Ascending aorta (tissue), 2 donors: ENCODE data around the gene RPP25. TPM values are rescaled to one million over a fixed set of nuclear protein-coding genes. Genes with fewer than 3 reads are reported as not detected.

Experiments
- DNase-seq, 2 donors: peaks; one replicate each; pipeline ENCODE4 v3.0.0-alpha.2; 2019; ENCODE audit warnings: low spot score in 2 of 2
- H3K27ac ChIP-seq, 2 donors: fragments of 200-600 bp; sonication (generic); one replicate each; pipeline ENCODE4 v1.5.1; 2016 to 2017; ENCODE audit warnings: mild to moderate bottlenecking in 1 of 2
- H3K27me3 ChIP-seq: fragments of 200-600 bp; sonication (generic); one replicate; pipeline ENCODE4 v1.5.1; 2017
- H3K36me3 ChIP-seq, 2 donors: fragments of 200-600 bp; sonication (generic); one replicate each; pipeline ENCODE4 v1.5.1; 2016
- H3K4me1 ChIP-seq, 2 donors: fragments of 200-600 bp; sonication (generic); one replicate each; pipeline ENCODE4 v1.5.1; 2016 to 2017; ENCODE audit warnings: mild to moderate bottlenecking in 1 of 2
- H3K4me3 ChIP-seq, 2 donors: fragments of 200-600 bp; sonication (generic); one replicate each; pipeline ENCODE4 v1.5.1; 2016 to 2017; ENCODE audit warnings: mild to moderate bottlenecking in 1 of 2
- H3K9me3 ChIP-seq, 2 donors: fragments of 200-600 bp; sonication (generic); one replicate each; pipeline ENCODE4 v1.5.1; 2016
- intact Hi-C: fragments of 100-400 bp; cut with DNase I; formaldehyde crosslinking; loops from one replicate; pipeline ENCODE4 v1.15.1; 2023
- total RNA-seq: library from RNA; depleted of rRNA; stranded (reverse); fragments of >200 nt; gene quantifications from one replicate; pipeline ENCODE4 v1.1.0, GENCODE V29; 2016
- TF ChIP-seq, protein P1 (sequence below), 3 experiments: fragments of 200-600 bp in 2 of 3; fragments of 450-650 bp in 1 of 3; sonication (generic) in 2 of 3; IDR thresholded peaks; one replicate each; pipeline ENCODE4 v1.5.1; 2016 to 2019; ENCODE audit warnings: antibody characterized with exemption in 3 of 3, mild to moderate bottlenecking in 1 of 3, moderate library complexity in 1 of 3

RPP25 gene
- total RNA-seq, 1 donor from 2014 or later = 28.4 TPM

DNA sequence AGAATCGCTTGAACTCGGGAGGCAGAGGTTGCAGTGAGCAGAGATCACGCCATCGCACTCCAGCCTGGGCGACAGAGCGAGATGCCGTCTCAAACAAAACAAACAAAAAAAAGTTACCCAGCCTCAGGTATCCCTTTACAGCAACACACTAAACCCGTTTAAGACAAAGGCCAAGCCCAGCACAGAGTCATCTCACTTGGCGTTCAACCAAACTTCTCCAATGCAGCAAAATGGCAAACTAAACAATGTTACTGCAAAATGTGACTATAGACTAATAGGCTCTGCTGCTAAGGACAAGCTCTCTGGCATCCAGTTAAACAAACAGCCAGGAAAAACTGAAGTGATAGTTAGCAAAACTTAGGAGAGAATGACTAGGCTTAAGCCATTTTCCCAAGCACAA is 43.5 kb downstream of the RPP25 start:
- Histone ChIP-seq H3K27me3 (no peaks in the 10 kb centered on the region), H3K4me1 (no peaks in the 10 kb centered on the region), H3K4me3 (no peak overlapping the region), H3K9me3 (no peaks in the 10 kb centered on the region), H3K36me3 (peaks cover 22 to 41% of the 10 kb centered on the region in 2 donors), H3K27ac (no peak overlapping the region)
- intact Hi-C loops = no loop called here
- no peak for DNase-seq
- TF ChIP-seq, protein P1, sequence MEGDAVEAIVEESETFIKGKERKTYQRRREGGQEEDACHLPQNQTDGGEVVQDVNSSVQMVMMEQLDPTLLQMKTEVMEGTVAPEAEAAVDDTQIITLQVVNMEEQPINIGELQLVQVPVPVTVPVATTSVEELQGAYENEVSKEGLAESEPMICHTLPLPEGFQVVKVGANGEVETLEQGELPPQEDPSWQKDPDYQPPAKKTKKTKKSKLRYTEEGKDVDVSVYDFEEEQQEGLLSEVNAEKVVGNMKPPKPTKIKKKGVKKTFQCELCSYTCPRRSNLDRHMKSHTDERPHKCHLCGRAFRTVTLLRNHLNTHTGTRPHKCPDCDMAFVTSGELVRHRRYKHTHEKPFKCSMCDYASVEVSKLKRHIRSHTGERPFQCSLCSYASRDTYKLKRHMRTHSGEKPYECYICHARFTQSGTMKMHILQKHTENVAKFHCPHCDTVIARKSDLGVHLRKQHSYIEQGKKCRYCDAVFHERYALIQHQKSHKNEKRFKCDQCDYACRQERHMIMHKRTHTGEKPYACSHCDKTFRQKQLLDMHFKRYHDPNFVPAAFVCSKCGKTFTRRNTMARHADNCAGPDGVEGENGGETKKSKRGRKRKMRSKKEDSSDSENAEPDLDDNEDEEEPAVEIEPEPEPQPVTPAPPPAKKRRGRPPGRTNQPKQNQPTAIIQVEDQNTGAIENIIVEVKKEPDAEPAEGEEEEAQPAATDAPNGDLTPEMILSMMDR (IDR thresholded peaks at IDR 0.05) = no peak

DNA sequence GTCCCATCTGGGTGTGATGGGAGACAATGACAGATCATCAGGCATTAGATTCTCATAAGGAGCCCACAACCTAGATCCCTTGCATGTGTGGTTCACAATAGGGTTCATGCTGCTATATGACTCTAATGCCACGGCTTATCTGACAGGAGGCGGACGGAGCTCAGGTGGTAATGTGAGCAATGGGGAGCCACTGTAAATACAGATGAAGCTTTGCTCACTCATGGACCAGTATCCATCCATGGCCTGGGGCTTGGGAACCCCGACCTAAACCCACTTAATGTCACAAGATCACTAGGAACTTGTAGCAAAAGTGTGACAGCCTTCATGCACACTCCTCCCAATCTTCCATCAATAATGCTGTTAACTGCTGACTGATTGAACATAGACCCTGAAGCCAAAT is 47.9 kb downstream of the RPP25 start:
- TF ChIP-seq, protein P1 (IDR thresholded peaks at IDR 0.05) = no peak
- Histone ChIP-seq H3K4me3 (no peak overlapping the region), H3K9me3 (no peaks in the 10 kb centered on the region), H3K27me3 (no peaks in the 10 kb centered on the region), H3K36me3 (peaks cover 5 to 17% of the 10 kb centered on the region in 2 donors), H3K4me1 (peaks cover 8 to 18% of the 10 kb centered on the region in 2 donors), H3K27ac (no peak overlapping the region)
- intact Hi-C loops = no loop called here
- DNase-seq = no peak

DNA sequence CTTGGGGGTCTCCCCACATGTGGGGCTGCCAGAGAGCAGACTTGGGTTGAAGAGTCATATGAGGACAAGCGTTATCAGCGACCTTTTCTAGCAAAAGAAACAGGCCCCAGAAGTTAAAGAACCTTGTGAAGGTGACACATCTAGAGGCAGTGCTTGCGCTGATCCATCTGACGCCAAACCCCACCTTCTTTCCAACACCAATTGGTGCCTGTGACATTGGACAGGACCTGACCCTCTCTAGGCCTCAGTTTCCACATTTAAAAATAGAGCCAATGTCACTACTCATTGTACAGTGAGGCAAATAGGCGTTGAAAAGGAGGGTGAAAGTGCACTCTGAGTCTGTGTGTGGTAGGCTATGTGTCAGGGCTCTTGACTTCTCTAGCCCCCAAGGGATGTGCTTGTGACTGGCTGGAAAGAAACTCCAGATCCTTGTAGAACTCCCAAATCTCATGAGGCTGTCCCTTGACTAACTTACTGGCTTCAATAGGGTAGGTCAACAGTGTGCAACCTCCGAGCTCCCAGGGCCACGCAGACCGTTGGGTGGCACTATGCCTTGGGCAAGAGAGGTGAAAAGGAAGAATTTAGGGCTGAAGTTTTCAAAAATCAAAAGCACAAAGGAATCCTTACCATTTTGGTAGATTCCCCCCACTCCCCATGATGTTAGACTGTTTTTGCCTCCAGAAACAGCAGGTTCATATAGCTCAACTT is 49.3 kb downstream of the RPP25 start:
- H3K27ac ChIP-seq = peak overlapping the region; percentile 95 to 97
- H3K27me3 ChIP-seq = no peaks in the 10 kb centered on the region
- H3K9me3 ChIP-seq = no peaks in the 10 kb centered on the region
- no peak for DNase-seq
- intact Hi-C loops = loop anchor here (2.0 kb wide), 1 partner anchor 35 kb away; the partner anchor contains the start of gene SCAMP2
- peak overlapping the region; percentile 86 to 98 for H3K4me3 ChIP-seq
- TF ChIP-seq, protein P1 (IDR thresholded peaks at IDR 0.05) = no peak
- H3K36me3 ChIP-seq = peaks cover 11 to 29% of the 10 kb centered on the region in 2 donors
- peaks cover 8 to 18% of the 10 kb centered on the region in 2 donors for H3K4me1 ChIP-seq

DNA sequence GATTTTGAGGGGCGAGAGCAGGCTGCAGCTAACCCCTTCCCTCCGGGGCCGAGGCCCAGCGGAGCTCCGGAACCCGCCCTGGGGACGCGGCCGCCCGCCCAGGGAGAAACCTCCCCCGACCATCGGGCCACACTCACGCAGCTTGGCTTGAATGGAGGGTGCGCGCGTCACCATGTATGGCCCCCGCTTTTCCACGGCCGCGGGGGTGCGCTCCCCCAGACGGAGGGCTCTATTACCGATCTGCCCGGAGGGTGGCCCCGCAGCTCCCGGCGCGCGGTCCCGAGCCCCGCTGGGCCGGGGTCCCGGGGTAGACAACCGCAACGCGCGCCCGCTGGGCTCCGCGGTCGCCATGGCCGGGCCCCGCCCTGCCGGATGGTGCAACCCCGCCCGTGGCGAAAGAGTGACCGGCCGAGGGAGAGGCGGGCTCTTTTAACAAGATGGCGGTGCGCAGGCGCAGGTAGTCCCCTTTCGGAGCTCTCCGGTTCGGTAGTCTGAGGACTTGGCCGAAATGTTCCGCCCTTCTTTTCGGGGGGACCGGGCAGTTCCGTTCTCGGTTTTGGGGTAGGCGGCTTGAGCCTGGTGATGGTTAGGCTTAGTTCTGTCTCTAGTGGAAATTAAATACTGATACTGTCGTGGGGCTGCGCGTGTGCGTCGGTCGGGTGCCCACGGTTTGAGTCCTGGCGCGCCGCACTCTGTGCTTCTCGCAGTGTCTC is 50.0 kb downstream of the RPP25 start, which contains the start of gene FAM219B:
TSS of gene FAM219B (minus strand) at position 402 of the 713 bp plus-strand sequence. CDS start at position 351, 51 bp downstream.
- Histone ChIP-seq H3K27me3 (no peaks in the 10 kb centered on the region), H3K9me3 (no peaks in the 10 kb centered on the region), H3K4me3 (peak within 1 kb of the TSS; percentile 86 to 98), H3K27ac (peak within 1 kb of the TSS; percentile 95 to 97), H3K4me1 (peaks cover 8 to 20% of the 10 kb centered on the region in 2 donors), H3K36me3 (peaks cover 17 to 35% of the 10 kb centered on the region in 2 donors)
- peak; percentile 59 to 95 for DNase-seq
- intact Hi-C loops = loop anchor here (1.0 to 2.0 kb wide), 5 partner anchors 16 to 63 kb away; partner anchors contain the start of genes COX5A, MPI, RPP25 and SCAMP2
- TF ChIP-seq, protein P1 (IDR thresholded peaks at IDR 0.05) = no peak

DNA sequence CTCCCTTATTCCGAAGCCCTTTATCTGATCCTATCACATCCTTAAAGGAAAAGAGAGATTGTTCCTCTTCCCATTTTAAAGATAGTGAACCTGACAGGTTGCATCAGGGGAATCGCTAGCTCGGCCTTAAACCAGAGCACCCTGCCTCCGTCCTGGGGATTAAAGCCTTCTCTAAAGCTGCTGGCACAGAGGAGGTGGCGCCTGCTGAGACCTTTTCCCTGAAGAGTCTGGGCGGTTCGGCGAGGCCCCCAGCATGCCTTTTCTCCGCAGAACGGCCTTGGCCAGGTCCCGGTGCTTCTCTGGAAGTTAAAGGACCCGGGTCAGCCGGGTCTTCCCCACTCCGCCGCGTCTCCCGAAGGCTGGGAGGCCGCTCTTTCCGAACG is 50.5 kb downstream of the RPP25 start:
- no peak for DNase-seq
- Histone ChIP-seq H3K4me1 (peaks cover 8 to 20% of the 10 kb centered on the region in 2 donors), H3K27ac (peak overlapping the region; percentile 95 to 97), H3K9me3 (no peaks in the 10 kb centered on the region), H3K4me3 (peak overlapping the region; percentile 86 to 98), H3K27me3 (no peaks in the 10 kb centered on the region), H3K36me3 (peaks cover 18 to 34% of the 10 kb centered on the region in 2 donors)
- TF ChIP-seq, protein P1 (IDR thresholded peaks at IDR 0.05) = no peak
- intact Hi-C loops = loop anchor here (1.0 to 2.0 kb wide), 5 partner anchors 16 to 63 kb away; partner anchors contain the start of genes COX5A, MPI, RPP25 and SCAMP2

Other genes starting within 250 kb of the RPP25 start
- gene CYP1A1, start 231.2 kb downstream of the RPP25 start, total RNA-seq = 10.3 TPM
- gene CYP1A2, start 207.9 kb downstream of the RPP25 start, total RNA-seq = not detected
- gene CSK, start 174.7 kb downstream of the RPP25 start, total RNA-seq = 31.0 TPM
- not detected for gene LMAN1L, start 143.9 kb downstream of the RPP25 start, total RNA-seq
- not detected for gene CPLX3, start 130.1 kb downstream of the RPP25 start, total RNA-seq
- gene ULK3, start 113.6 kb downstream of the RPP25 start, total RNA-seq = 54.0 TPM
- gene SCAMP2, start 83.4 kb downstream of the RPP25 start, total RNA-seq = 90.8 TPM
- 118 TPM for gene MPI, start 66.7 kb downstream of the RPP25 start, total RNA-seq
- gene FAM219B, start 49.9 kb downstream of the RPP25 start, total RNA-seq = 17.5 TPM
- 83.5 TPM for gene COX5A, start 18.7 kb downstream of the RPP25 start, total RNA-seq
- gene SCAMP5, start 38.8 kb upstream of the RPP25 start, total RNA-seq = 0.43 TPM
- gene PPCDC, start 66.8 kb upstream of the RPP25 start, total RNA-seq = 8.9 TPM
- 30.8 TPM for gene C15orf39, start 245.1 kb upstream of the RPP25 start, total RNA-seq